ENCODE results near the gene COX7A2L.

DNA sequence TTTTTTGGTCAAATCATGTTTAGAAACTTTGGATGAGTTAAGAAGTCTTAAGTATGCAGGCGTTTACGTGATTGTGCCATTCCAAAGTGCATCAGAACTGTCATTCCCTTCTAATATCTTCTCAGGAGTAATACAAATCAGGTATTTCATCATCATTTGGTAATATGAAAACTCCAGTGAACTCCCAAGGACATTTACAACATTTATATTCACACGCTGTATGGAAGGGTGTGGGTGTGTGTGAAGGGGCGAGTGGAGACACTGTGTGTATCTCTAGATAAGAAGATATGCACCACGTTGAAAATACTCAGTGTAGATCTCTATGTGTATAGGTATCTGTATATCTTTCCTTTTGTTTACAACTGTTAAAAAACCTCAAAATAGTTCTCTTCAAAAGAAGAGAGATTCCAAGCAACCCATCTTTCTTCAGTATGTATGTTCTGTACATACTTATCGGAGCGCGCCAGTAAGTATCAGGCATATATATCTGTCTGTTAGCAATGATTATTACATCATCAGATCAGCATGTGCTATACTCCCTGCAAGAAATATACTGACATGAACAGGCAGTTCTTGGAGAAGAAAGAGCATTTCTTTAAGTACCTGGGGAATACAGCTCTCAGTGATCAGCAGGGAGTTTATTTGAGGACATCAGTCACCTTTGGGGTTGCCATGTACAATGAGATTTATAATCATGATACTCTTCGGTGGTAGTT is 29.3 kb downstream of the COX7A2L start:
- TF ChIP-seq, protein P1, sequence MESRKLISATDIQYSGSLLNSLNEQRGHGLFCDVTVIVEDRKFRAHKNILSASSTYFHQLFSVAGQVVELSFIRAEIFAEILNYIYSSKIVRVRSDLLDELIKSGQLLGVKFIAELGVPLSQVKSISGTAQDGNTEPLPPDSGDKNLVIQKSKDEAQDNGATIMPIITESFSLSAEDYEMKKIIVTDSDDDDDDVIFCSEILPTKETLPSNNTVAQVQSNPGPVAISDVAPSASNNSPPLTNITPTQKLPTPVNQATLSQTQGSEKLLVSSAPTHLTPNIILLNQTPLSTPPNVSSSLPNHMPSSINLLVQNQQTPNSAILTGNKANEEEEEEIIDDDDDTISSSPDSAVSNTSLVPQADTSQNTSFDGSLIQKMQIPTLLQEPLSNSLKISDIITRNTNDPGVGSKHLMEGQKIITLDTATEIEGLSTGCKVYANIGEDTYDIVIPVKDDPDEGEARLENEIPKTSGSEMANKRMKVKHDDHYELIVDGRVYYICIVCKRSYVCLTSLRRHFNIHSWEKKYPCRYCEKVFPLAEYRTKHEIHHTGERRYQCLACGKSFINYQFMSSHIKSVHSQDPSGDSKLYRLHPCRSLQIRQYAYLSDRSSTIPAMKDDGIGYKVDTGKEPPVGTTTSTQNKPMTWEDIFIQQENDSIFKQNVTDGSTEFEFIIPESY (IDR thresholded peaks at IDR 0.05), result no peak
- TF ChIP-seq, protein P2, sequence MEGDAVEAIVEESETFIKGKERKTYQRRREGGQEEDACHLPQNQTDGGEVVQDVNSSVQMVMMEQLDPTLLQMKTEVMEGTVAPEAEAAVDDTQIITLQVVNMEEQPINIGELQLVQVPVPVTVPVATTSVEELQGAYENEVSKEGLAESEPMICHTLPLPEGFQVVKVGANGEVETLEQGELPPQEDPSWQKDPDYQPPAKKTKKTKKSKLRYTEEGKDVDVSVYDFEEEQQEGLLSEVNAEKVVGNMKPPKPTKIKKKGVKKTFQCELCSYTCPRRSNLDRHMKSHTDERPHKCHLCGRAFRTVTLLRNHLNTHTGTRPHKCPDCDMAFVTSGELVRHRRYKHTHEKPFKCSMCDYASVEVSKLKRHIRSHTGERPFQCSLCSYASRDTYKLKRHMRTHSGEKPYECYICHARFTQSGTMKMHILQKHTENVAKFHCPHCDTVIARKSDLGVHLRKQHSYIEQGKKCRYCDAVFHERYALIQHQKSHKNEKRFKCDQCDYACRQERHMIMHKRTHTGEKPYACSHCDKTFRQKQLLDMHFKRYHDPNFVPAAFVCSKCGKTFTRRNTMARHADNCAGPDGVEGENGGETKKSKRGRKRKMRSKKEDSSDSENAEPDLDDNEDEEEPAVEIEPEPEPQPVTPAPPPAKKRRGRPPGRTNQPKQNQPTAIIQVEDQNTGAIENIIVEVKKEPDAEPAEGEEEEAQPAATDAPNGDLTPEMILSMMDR (IDR thresholded peaks at IDR 0.05; ENCODE audit: low read depth, low read length, missing input control), result no peak
- TF ChIP-seq YY1 (IDR thresholded peaks at IDR 0.05) (no peak), JUND (IDR thresholded peaks at IDR 0.05) (no peak), HNF4A (conservative IDR thresholded peaks at IDR 0.05) (no peak), SP1 (IDR thresholded peaks at IDR 0.05) (no peak)
- TF ChIP-seq, protein P3, sequence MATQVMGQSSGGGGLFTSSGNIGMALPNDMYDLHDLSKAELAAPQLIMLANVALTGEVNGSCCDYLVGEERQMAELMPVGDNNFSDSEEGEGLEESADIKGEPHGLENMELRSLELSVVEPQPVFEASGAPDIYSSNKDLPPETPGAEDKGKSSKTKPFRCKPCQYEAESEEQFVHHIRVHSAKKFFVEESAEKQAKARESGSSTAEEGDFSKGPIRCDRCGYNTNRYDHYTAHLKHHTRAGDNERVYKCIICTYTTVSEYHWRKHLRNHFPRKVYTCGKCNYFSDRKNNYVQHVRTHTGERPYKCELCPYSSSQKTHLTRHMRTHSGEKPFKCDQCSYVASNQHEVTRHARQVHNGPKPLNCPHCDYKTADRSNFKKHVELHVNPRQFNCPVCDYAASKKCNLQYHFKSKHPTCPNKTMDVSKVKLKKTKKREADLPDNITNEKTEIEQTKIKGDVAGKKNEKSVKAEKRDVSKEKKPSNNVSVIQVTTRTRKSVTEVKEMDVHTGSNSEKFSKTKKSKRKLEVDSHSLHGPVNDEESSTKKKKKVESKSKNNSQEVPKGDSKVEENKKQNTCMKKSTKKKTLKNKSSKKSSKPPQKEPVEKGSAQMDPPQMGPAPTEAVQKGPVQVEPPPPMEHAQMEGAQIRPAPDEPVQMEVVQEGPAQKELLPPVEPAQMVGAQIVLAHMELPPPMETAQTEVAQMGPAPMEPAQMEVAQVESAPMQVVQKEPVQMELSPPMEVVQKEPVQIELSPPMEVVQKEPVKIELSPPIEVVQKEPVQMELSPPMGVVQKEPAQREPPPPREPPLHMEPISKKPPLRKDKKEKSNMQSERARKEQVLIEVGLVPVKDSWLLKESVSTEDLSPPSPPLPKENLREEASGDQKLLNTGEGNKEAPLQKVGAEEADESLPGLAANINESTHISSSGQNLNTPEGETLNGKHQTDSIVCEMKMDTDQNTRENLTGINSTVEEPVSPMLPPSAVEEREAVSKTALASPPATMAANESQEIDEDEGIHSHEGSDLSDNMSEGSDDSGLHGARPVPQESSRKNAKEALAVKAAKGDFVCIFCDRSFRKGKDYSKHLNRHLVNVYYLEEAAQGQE (IDR thresholded peaks at IDR 0.05), result no peak
- TF ChIP-seq, protein P4, sequence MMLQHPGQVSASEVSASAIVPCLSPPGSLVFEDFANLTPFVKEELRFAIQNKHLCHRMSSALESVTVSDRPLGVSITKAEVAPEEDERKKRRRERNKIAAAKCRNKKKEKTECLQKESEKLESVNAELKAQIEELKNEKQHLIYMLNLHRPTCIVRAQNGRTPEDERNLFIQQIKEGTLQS (IDR thresholded peaks at IDR 0.05), result no peak
